ENCODE results near the gene GPR31.

The GPR31 gene

DNA sequence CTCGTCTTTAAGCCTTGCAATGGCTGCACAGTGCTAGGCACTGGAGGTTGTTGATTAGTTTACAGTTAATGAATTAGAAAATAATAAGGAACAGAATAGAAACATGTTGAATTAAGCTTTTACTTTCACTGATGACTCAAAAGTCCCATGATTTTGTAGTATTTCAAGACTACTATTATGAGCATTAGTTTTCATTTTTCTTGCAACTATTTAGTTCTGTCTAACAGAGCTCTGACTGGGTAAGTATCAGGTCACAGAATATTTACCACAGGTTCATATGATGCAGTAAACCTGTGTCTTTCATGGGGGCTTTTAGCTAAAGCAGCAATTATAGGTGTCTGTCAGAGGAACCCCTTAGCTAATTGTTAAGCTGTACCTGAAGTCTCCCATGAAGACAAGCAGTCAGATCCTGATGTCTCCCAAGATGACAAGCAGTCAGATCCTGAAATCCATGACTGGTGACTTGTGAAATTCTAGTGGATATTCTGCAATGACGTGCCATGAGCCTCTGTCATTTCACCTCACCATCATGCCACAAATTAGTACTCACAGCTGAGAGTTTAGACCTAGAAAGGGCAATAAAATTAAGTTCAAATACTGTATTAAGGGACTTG lies 8.2 kb upstream of the GPR31 start:
- DNase-seq (ENCODE audit: low read depth), result no peak

DNA sequence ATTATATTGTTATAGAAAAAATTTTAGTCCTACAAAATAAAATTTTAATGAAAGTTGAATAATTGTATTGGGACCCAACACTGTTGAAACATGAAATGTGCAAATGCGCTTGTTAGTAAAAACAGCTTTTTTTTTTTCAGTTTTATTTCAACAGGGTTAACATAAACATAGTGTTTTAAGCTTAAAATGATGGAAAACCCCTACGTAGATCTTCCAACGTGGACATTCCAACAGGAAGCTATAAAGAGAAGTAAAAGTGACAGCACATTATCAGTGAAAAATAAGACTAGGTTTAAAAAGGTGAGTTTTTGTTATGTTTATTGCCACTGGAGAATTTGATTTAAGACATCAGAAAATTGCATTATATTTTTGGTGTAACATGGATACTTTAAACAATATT lies 6.5 kb upstream of the GPR31 start:
- no peak for DNase-seq (ENCODE audit: low read depth)

DNA sequence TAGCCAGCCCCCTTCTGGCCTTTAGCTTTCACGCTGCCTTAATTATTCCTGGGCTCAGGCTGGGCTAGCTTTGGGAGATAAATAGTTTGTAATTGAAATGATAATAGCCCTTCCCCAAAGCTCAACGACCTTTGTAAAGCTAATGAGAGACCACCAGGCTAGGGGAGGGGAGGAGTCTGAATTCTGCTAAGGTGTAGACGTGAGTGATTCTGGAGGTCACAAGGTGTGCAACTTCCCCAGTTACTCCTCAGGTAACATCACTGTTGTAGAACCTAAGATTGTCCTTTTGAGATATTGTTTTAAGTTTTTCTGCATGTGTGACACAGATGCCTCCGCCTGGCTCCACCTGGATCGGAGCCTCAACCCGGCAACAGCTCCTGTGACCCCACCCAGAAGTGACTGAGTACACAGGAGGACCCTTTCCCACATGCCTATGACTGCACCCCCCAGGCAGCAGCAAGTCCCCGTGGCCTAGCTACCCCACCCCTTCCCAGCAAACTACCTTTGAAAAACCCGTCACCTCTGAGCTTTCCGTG lies 5.8 kb upstream of the GPR31 start:
- no peak for DNase-seq (ENCODE audit: low read depth)

DNA sequence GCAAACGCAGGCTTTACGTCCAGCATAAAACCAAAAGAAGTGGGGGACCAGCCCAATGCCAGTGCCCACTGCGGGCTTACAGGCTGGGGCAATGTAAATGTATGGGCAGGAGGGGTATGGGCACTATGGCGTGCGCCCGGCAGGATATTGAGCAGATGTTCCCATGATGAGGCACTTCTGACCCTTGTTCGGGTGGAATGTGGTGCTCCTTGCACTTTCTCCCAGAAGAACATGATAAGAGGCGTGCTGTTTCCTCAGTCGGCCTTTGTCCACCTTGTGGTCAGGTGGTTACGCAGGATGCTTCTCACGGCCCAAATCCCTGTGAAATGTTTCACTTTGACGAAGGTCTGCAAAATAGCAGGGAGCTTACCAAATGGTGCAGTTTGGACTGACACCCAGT lies 4.8 kb upstream of the GPR31 start:
- DNase-seq (ENCODE audit: low read depth), result no peak

DNA sequence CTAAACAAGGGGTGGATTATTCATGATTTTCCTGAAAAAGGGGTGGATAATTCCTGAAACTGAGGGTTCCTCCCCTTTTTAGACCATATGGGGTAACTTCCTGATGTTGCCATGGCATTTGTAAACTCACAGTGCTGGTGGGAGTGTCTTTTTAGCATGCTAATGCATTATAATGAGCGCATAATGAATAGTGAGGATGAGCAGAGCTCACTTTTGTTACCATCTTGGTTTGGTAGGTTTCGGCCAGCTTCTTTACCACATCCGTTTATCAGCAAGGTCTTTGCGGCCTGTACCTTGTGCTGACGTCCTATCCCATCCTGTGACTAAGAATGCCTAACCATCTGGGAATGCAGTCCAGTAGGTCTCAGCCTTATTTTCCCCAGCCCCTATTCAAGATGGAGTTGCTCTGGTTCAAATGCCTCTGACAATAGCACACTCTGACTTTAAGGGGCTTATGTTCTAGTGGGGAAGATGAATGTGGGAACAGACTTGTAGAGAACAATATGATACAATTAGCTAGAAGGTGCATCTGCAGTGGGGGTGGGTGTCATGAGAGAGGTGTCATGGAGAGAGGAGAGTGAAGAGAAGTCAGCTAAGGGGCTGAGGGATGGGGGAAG lies 4.2 kb upstream of the GPR31 start:
- DNase-seq (ENCODE audit: low read depth), result no peak

DNA sequence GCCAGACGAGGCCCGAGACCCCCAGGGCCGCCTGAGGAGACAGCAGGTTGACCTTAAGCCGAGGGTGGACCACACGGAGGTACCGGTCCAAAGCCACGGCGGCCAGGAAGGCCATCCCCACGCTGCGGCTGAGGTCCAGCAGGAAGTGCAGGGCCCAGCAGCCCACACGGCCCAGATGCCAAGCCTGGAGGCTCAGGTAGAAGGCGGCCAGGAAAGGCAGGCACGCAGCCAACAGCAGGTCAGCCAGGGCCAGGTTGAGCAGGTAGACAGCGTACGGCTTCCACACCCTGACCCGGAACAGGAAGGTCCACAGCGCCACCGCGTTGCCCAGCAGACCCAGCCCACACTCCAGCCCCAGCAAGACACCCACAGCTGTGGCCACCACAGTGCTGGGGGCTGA lies 366 bp downstream of the GPR31 start:
- no peak for DNase-seq (ENCODE audit: low read depth)

DNA sequence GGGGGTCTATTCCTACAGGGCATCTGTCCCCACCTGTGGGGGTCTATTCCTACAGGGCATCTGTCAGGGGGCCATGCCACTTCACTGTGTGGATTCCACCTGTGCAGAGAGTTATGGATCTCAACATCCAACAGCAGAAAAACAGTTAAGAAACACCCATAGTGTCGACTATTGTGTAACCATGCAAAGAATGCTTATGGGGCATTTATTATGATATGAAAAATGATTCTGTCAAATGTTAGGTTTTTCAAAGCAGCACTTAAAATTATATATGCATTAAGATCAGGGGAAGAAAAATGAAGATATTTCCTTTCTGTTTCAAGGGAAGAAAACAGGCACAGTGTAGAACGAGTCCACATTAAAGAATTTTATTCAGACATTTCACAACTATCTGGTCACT lies 2.9 kb downstream of the GPR31 start:
- no peak for DNase-seq (ENCODE audit: low read depth)

DNA sequence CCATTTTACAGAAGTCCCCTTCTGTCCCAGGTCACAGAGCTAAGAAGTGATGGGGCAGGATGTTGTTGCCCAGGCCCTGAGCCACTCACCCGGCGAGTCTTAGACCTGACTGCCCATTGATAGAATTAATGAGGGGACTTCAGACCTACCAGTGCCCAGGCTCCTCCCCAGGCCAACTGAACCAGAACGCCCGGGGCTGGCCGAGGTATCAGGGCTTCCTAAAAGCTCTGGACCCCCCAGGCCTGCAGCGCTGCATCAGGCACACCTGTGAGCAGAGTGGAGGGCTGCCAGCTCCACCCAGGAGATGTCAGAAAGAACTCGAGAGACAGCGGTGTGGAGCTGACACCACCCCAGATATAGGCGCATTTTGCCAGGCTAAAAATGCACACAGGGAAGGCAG lies 3.5 kb downstream of the GPR31 start:
- DNase-seq (ENCODE audit: low read depth), result no peak

DNA sequence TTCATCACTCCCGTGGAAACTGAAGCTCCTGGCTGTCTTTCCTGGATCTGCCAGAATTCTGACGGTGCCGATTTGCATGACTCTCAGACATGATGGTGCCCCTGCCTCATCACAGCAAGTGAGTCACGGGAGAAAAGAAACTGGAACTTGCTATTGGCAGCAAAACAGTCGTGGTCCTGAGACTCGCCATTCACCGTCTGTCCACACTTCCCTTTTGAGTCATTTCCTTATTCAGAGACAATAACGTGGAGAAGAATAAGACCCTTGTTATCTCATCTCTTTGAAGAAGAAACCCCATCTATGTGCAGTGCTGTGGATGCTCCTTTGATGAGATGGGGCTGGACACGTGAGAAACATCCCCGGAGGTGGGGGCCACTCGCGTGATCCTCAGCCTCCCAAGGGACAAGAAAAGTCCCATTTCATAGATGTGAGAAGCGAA lies 4.2 kb downstream of the GPR31 start:
- DNase-seq (ENCODE audit: low read depth), result no peak

DNA sequence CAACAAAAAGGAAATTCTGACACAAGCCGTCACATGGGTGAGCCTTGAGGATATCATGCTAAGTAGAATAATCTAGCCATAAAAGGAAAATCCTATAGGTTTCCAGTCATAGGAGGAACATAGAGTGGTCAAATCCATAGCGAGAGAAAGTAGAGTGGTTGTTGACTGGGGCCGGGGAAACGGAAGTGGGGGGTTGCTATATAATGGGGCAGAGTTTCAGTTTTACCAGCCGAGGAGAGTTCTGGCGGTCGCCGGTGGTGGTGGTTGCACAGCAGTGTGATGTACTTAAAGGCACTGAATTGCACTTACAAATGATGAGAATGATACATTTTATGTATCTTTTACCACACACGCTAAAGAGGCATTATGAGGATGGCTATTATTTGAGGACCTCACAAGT lies 4.9 kb downstream of the GPR31 start:
- DNase-seq (ENCODE audit: low read depth), result no peak

DNA sequence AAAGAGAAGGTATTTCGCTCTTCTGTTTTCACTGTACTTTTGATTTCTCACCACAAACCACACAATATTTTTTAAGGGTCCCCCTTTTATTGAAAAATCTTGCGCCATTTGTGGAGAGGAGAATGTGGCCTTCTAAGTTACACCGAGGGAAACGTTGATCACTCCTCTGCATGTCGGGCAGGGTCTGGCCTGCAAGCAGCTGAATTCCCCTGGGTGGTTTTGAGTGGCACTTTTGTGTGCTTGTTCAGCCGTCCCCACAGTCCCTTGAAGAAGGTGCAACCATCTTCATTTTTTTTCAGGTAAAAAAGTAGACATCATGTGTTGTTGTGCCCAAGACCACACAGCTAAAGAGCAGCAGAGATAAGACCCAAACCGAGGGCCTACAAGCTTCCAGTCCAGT lies 6.1 kb downstream of the GPR31 start:
- no peak for DNase-seq (ENCODE audit: low read depth)

DNA sequence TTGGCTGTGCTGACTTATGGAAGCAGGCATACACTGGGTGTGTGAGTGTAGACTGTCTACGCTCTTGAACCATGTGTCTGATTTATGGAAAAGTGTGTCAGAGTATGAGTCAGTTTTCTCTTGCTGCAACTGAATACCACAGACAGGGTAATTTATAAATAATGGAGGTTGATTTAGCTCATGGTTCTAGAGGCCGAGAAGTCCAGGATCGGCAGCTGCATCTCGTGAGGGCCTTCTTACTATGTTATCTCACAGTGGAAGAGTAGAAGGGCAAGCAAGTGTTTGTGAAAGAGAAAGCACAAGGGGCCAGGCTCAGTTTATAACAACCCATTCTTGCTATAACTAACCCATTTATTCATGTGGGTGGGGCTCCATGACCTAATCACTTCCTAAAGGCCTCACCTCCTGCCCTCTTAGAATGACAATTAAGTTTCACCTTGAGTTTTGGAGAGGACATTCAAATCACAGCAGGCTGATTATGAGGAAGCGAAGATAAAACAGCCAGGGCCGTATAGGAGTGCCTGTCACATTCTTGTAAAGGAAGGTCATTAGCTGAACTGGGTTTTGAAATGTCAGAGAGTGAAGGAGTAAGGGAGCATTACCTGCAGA lies 6.7 kb downstream of the GPR31 start:
- DNase-seq (ENCODE audit: low read depth), result no peak

DNA sequence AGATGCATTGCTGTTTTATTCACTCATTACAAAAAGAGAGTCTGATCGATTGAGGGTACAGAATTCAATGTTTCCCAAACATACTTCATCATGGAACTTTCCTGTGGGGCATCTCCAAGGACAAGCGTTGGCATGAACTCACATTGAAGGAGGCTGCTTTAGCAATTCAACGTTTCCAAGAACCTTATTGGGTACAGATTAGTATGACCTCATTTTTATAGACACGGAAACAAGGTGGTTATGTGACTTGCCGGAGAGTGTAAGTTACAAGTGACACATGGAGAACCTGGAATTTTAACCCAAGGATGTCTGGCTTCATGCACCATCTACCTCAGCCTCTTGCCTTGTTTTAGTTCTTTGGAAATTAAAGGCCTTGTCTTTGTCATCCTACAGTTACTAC lies 8.8 kb downstream of the GPR31 start:
- DNase-seq (ENCODE audit: low read depth), result no peak

DNA sequence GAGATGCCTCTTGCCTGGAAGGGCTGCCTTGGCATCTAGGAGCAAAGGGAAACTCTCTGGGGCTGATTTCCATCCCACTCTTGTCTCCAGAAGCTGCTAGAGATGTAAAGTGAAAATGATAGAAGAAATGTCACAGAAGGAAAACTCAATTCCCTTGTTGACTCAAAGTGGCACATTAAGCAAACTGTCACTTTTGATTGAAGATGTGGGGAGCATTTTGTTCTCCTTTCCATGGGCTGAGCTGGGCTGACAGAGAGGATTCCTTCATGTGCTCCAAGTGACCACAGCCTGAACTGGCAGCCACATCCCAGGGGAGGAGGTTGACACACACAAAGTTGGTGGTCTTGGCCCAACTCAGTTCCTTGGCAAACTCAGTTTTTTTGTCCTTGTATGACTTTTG lies 9.8 kb downstream of the GPR31 start:
- DNase-seq (ENCODE audit: low read depth), result no peak

DNA sequence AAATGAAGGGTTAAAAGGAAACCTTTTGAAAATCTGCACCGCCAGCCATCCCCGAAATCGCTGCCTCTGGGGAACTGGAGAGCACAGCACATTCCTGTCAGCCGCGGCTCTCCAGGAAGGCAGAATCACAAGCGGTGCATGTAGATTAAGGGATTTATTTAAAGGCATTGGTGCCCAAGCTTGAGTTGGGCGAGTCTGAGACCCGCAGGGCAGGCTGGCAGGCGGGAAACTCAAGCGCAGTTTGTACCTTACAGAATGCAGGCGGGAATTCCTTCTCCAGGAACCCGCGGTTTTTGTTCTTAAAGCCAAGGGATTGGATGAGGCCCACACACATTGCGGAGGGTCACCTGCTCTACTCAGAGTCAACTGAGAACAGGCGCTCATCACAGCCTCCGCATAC lies 10.8 kb downstream of the GPR31 start:
- no peak for DNase-seq (ENCODE audit: low read depth)

DNA sequence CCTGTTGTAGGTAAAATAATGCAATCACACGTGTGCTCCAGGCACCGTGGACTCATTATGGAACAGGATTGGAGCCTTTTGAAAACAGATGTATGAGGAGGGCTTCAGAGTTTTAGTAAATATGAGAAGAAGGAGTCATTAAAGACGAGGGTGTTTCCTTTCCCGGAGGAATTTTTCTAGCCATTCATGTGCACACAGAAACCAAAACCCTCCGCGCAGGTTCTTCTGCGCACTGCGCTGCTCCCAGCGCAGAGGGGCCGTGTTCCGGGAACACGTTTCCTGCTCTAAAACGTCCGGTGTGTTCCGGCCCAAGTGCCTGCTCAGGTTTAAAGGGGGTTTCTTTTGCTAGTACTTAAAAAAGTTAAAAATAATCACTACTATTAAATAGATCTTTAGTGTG lies 11.6 kb downstream of the GPR31 start:
- DNase-seq (ENCODE audit: low read depth), result no peak

DNA sequence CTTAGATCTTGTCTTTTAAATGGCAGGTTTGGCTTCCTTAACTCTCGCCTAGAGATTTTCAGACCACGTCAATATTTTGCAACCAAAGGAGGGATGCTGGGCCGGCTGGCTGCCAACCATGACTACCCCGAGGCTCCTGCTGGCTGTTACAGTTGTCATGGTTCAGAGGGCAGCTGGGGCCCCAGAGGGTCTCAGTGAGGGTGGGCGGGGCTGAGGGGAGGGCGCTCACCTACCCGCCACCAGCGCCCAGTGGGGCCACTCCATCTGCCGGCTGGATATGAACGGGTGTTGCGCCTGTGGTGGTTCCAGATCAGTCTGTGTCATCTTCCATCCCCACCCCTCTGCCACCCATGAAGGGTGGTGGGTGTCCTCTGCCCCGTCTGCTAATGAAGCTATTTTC lies 12.3 kb downstream of the GPR31 start:
- no peak for DNase-seq (ENCODE audit: low read depth)

DNA sequence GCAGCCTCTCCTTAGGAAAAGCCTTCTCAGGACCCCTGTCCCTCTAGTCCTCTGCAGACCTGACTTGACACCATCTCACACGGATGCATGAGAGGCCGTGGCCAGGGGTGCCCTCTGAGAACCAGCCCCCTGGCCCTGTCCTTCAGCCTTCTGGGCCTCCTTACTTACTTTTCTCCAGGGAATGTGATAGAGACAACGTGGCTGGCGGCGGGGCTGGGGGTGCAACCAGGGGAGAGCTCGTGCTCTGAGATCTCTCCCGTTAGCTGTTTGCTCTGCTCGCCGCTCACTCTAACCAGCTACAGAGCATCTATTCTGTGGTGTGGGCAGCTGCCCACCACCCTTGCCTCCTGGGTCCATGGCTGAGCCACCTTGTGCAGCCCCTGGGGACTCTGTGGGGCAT lies 14.7 kb downstream of the GPR31 start:
- DNase-seq (ENCODE audit: low read depth), result no peak

DNA sequence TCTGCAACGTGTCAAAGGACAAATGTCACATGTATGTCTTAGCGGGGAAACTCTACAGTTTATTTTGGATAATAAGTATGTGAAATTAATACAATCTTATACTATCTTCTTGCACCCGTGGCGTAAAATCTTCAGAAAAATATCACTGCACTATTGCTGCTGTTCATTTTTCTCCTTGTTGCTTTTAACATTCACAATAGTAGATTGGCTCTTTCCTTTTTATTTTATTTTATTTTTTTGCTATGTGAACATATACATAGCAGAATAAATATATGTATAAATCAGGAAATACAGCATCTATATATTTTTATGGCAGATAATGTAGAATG lies 15.4 kb downstream of the GPR31 start:
- no peak for DNase-seq (ENCODE audit: low read depth)

DNA sequence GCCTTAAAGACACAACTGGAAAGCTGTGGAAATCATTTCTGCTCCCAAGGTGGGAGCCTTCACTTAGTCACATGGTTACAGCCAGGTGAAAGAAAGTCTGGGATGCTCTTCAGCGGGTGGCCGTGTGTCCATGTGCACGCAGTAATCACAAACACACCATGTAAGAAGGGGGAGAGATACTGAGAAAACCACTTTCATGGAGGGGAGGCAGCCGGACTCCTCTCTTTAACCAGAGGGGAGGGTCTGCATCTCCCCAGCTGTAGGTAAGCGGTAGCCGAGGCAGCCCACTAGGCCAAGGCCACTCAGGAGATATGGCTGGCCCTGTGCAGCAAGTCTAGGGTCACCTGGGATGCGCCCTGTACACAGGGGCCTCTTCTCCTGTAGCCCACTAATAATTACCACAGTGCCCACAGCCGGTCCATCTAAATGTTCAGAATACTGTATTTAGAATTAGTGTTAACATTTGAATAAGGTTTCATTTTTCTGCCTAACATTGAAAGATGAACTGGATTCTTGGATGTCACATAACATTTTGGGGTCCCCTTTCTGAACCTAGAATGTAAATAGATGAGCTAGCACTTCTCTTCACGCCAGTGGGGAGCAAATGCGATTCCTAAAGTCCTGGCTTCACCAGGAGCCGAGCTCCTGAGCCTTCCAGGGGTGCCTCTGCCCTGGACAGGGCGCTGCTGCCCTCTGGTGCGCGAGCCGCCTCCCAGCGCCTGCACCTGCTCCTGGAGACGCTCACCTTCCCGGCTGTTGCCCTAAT lies 15.9 kb downstream of the GPR31 start:
- no peak for DNase-seq (ENCODE audit: low read depth)

DNA sequence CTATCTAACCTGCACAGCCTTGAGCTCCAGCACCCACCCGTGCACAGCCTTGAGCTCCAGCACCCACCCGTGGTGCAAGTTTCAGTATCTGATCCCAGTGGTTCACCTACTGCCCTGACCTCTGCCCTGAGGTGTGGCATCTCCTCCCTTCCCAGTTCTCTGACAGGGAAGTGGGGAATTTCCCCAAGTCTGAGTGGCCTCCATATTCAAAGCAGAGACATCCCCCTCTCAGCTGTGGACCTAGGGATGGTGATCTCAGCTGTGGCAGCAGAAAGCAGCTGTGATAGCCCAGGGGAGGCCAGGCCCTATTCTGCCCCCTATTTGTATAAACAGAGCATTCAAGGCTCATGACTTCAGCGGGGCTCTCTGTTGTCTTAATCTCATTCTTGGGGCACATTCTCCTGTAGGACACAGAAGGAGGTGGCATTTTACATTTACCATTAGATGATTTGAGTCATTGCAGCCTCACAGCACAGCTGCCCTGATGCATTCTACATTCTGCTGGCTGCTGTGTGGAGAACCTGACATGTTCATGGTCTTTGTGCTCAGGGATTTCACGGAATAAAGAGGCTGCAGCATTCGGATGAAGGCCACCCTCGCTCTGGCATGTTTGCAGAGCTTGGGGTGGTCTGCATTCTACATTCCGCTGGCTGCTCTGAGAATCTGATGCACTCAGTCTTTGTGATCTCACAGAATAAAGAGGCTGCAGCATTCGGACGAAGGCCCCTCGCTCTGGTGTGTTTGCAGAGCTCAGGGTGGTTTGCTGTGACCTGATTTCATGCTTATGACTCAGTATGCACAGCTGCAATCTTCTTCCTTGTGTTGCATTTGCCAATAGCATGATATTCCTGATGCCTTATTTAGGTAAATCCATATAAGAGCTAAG lies 16.9 kb downstream of the GPR31 start:
- no peak for DNase-seq (ENCODE audit: low read depth)

DNA sequence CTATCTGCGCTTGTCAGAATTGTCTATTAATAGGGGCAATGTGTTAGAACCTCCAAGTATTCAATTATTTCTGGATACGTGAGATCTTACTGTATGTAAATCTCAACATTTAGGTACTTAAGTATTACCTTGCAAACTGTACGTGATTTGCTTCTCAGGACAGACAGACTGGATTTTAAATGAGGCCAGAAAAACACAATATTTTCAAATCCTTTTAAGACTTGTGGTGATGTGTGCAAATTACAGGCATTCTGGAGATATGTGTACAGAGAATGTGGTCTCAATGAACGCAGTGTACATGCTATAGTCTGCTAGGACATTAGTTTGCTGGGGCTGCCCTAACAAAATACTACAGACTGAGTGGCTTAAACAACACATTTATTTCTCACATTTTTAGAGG lies 18.0 kb downstream of the GPR31 start:
- DNase-seq (ENCODE audit: low read depth), result no peak

Data from stimulated activated CD8-positive, alpha-beta memory T cell treated with anti-CD3 and anti-CD28 coated beads, Interleukin-12 subunit alpha, Interleukin-12 subunit beta, amount 100 ng/mL, for 4 hours (primary cell).